Nephron (organoid): ENCODE measurements around the gene ABTB1.

ENCODE experiments used
- H3K27ac Mint-ChIP-seq, 3 experiments: 2 replicates each; pipeline ENCODE4 v1.8.0; 2020; ENCODE audit warnings: mixed read lengths in 3 of 3, mild to moderate bottlenecking in 2 of 3, moderate library complexity in 1 of 3
- H3K27me3 Mint-ChIP-seq: 2 replicates; pipeline ENCODE4 v1.8.0; 2021; ENCODE audit warnings: low read depth, mild to moderate bottlenecking, moderate library complexity, mixed read lengths
- H3K36me3 Mint-ChIP-seq: 2 replicates; pipeline ENCODE4 v1.8.0; 2020; ENCODE audit warnings: low read depth, mixed read lengths
- H3K4me1 Mint-ChIP-seq: 2 replicates; pipeline ENCODE4 v1.8.0; 2020; ENCODE audit warnings: mixed read lengths
- H3K4me3 Mint-ChIP-seq, 3 experiments: 2 replicates each; pipeline ENCODE4 v1.8.0; 2020; ENCODE audit warnings: mild to moderate bottlenecking in 3 of 3, mixed read lengths in 3 of 3, moderate library complexity in 2 of 3
- H3K9me3 Mint-ChIP-seq: 2 replicates; pipeline ENCODE4 v1.8.0; 2020; ENCODE audit warnings: mixed read lengths
- CTCF ChIP-seq, 3 experiments: fragments of 200-600 bp; sonication (generic); IDR thresholded peaks; one replicate each; pipeline ENCODE4 v1.5.0; 2021; ENCODE audit warnings: antibody characterized with exemption in 3 of 3; ENCODE audit not compliant: unreplicated experiment in 3 of 3

The ABTB1 gene

GRCh38 chr3:127660621-127661251 lies 12.0 kb upstream of the ABTB1 start:
- H3K27ac Mint-ChIP-seq, result peak overlapping the region in 1 of 3 experiments; percentile 37
- H3K9me3 Mint-ChIP-seq, result no peaks in the 10 kb centered on the region
- H3K36me3 Mint-ChIP-seq, result peaks cover 23% of the 10 kb centered on the region
- H3K27me3 Mint-ChIP-seq, result no peaks in the 10 kb centered on the region
- peaks cover 66% of the 10 kb centered on the region for H3K4me1 Mint-ChIP-seq
- TF ChIP-seq CTCF (IDR thresholded peaks at IDR 0.05; ENCODE audit: unreplicated experiment in 3 of 3), result no peak
- no peak overlapping the region for H3K4me3 Mint-ChIP-seq

- peak overlapping the region; percentile 11 to 71 (median 66) for H3K27ac Mint-ChIP-seq
- H3K4me1 Mint-ChIP-seq, result peaks cover 64% of the 10 kb centered on the region
- H3K9me3 Mint-ChIP-seq, result no peaks in the 10 kb centered on the region
- H3K36me3 Mint-ChIP-seq, result peaks cover 28% of the 10 kb centered on the region
- no peaks in the 10 kb centered on the region for H3K27me3 Mint-ChIP-seq
- H3K4me3 Mint-ChIP-seq, result no peak overlapping the region
- no peak for TF ChIP-seq CTCF (IDR thresholded peaks at IDR 0.05; ENCODE audit: unreplicated experiment in 3 of 3)
Observed at GRCh38 chr3:127661600-127661999, 11.2 kb upstream of the ABTB1 start.

GRCh38 chr3:127662001-127662469 lies 10.7 kb upstream of the ABTB1 start:
- peaks cover under 1% of the 10 kb centered on the region for H3K27me3 Mint-ChIP-seq
- peak overlapping the region; percentile 11 to 71 (median 66) for H3K27ac Mint-ChIP-seq
- H3K9me3 Mint-ChIP-seq, result no peaks in the 10 kb centered on the region
- peaks cover 32% of the 10 kb centered on the region for H3K36me3 Mint-ChIP-seq
- H3K4me3 Mint-ChIP-seq, result no peak overlapping the region
- H3K4me1 Mint-ChIP-seq, result peaks cover 66% of the 10 kb centered on the region
- no peak for TF ChIP-seq CTCF (IDR thresholded peaks at IDR 0.05; ENCODE audit: unreplicated experiment in 3 of 3)

- no peak for TF ChIP-seq CTCF (IDR thresholded peaks at IDR 0.05; ENCODE audit: unreplicated experiment in 3 of 3)
- H3K4me3 Mint-ChIP-seq, result no peak overlapping the region
- peaks cover 64% of the 10 kb centered on the region for H3K4me1 Mint-ChIP-seq
- H3K36me3 Mint-ChIP-seq, result peaks cover 33% of the 10 kb centered on the region
- H3K9me3 Mint-ChIP-seq, result no peaks in the 10 kb centered on the region
- H3K27ac Mint-ChIP-seq, result peak overlapping the region in 2 of 3 experiments; percentile 18 to 45
- H3K27me3 Mint-ChIP-seq, result peaks cover 4% of the 10 kb centered on the region
Observed at GRCh38 chr3:127663151-127663550, 9.6 kb upstream of the ABTB1 start.

GRCh38 chr3:127665165-127665564 lies 7.6 kb upstream of the ABTB1 start:
- Mint-ChIP-seq H3K27ac (peak overlapping the region in 1 of 3 experiments; percentile 69), H3K36me3 (peaks cover 32% of the 10 kb centered on the region), H3K4me3 (no peak overlapping the region), H3K9me3 (no peaks in the 10 kb centered on the region), H3K27me3 (peaks cover 8% of the 10 kb centered on the region), H3K4me1 (peaks cover 55% of the 10 kb centered on the region)
- no peak for TF ChIP-seq CTCF (IDR thresholded peaks at IDR 0.05; ENCODE audit: unreplicated experiment in 3 of 3)

- Mint-ChIP-seq H3K27ac (no peak overlapping the region), H3K4me3 (no peak overlapping the region), H3K27me3 (peaks cover 8% of the 10 kb centered on the region), H3K36me3 (peaks cover 28% of the 10 kb centered on the region), H3K4me1 (peaks cover 52% of the 10 kb centered on the region), H3K9me3 (no peaks in the 10 kb centered on the region)
- TF ChIP-seq CTCF (IDR thresholded peaks at IDR 0.05; ENCODE audit: unreplicated experiment in 3 of 3), result no peak
Observed at GRCh38 chr3:127665586-127665985, 7.2 kb upstream of the ABTB1 start.
